Right lobe of liver (tissue), 6 donors: ENCODE results near the gene SAP30BP. TPM values are rescaled to one million over a fixed set of nuclear protein-coding genes. Genes with fewer than 3 reads are reported as not detected.

Experiments used
- ATAC-seq, 4 donors: fragments of 200-7000 bp; cut with Tn5 transposase; one replicate each; pipeline ENCODE4 v1.9.1; 2020; ENCODE audit warnings: mild to moderate bottlenecking in 4 of 4, moderate library complexity in 4 of 4
- DNase-seq, 3 donors: peaks; one replicate each; pipeline ENCODE4 v3.0.0-alpha.2; 2020
- H3K27ac ChIP-seq, 3 donors: fragments of 200-600 bp; one replicate each; pipeline ENCODE4 v1.8.0; 2022
- H3K27me3 ChIP-seq, 2 donors: fragments of 200-600 bp; one replicate each; pipeline ENCODE4 v1.8.0; 2022
- H3K36me3 ChIP-seq, 4 donors: fragments of 200-600 bp; sonication (generic) in 1 of 4; one replicate each; pipeline versions ENCODE4 v1.5.1 to v1.8.0; 2017 to 2022; ENCODE audit warnings: control low read depth in 1 of 4
- H3K4me1 ChIP-seq, 4 donors: fragments of 200-600 bp; sonication (generic) in 1 of 4; one replicate each; pipeline versions ENCODE4 v1.5.1 to v1.8.0; 2017 to 2022; ENCODE audit warnings: control low read depth in 1 of 4
- H3K4me3 ChIP-seq, 3 donors: fragments of 200-600 bp; one replicate each; pipeline ENCODE4 v1.8.0; 2022
- H3K9me3 ChIP-seq, 4 donors: fragments of 200-600 bp; sonication (generic) in 1 of 4; one replicate each; pipeline versions ENCODE4 v1.5.1 to v1.8.0; 2017 to 2022; ENCODE audit warnings: control low read depth in 1 of 4
- POLR2A ChIP-seq: fragments of 450-650 bp; IDR thresholded peaks from one replicate; pipeline ENCODE4 v1.6.1; 2017; ENCODE audit warnings: antibody characterized with exemption, mild to moderate bottlenecking
- WGBS: methylation state at CpG from one replicate; pipeline ENCODE4 v1.1.6; 2018; ENCODE audit warnings: low coverage, low lambda C conversion rate; ENCODE audit not compliant: insufficient coverage; ENCODE audit errors: missing lambda C conversion rate; 5-methylcytosine and 5-hydroxymethylcytosine counted together
- intact Hi-C, 2 donors: fragments of 100-400 bp; cut with DNase I; formaldehyde crosslinking; loops; one replicate each; pipeline versions ENCODE4 v1.11.2 to v1.14.1; 2022
- total RNA-seq, 6 experiments: library from RNA; depleted of rRNA in 2 of 6; stranded (reverse); fragments of >200 nt in 2 of 6; fragmentation: NEBNext Ultra II Directional in 3 of 6; extraction: Animal tissue kit (Norgen Biotek cat#: 25700) in 3 of 6; gene quantifications; one replicate each; pipeline versions ENCODE4 v1.1.0 to v1.2.4, GENCODE V29; 2016 to 2023
- TF ChIP-seq, protein P1 (sequence below), 4 donors: fragments of 200-600 bp in 3 of 4; fragments of 450-650 bp in 1 of 4; IDR thresholded peaks; one replicate each; pipeline versions ENCODE4 v1.5.1 to v1.8.0; 2016 to 2022; ENCODE audit warnings: antibody characterized with exemption in 4 of 4, mild to moderate bottlenecking in 2 of 4
- donor health status: DM: no; HTN: yes; CAD: no.
- donor health status: DM: no; HTN: no; CAD: no.
- donor health status: DM: no; HTN: no; CAD: no.
- donor health status: DM: no; HTN: yes; CAD: no.
- donor health status: DM: no; HTN: yes; CAD: no.

Gene SAP30BP
- total RNA-seq, 6 experiments from 2014 or later: 24.0 to 36.0 (median 27.0) TPM

DNA sequence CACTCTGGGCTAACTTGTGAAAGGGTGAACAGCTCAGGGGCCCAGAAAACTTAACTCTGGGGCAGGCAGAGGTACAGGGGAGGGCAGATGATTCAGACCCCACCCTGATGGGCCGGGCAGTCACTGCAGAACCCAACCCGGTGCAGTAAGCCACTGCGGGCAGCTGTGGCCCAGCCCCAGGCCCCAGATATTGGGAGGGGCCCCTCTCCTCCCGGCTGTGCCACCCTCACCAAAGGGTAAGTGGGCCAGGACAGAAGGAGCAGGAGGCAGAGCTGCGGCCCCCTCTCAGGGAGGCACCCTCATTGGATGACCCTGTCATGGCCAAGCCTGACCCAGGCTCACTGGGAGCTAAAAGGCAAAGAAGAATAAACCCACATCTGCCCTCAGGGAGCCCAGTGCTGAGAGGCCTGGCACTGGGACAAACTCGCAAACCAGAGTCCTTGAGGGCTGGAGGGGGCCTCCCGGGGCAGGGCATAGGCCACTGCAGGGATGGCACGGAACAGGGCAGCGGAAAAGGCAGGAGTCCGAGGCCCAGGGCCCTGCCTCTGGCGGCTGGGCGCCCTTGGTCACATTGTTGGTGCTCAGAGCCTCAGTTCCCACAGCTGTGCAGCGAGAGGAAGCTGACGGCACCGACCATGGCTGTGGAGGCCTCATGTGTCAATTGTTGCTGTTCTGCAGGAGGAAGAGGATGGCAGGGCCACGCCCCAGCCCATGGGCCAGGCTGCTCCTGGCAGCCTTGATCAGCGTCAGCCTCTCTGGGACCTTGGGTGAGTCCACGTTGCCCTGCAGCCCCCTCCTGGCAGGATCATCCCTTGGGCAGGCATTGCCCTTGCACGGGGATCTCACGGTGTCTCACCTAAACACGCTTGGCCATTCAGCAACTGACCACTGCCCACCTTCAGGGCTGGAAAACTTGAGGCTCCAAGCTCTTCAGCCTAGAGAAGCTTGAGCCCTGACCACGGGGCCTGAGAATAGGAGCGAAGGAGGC, 57.2 kb downstream of the SAP30BP start:
- WGBS: 81% methylated on average over 4 of the region's 23 CpGs
- H3K27me3 ChIP-seq: no peaks in the 10 kb centered on the region
- DNase-seq: no peak
- no peaks in the 10 kb centered on the region for H3K4me1 ChIP-seq
- TF ChIP-seq POLR2A: no peak
- TF ChIP-seq, protein P1, sequence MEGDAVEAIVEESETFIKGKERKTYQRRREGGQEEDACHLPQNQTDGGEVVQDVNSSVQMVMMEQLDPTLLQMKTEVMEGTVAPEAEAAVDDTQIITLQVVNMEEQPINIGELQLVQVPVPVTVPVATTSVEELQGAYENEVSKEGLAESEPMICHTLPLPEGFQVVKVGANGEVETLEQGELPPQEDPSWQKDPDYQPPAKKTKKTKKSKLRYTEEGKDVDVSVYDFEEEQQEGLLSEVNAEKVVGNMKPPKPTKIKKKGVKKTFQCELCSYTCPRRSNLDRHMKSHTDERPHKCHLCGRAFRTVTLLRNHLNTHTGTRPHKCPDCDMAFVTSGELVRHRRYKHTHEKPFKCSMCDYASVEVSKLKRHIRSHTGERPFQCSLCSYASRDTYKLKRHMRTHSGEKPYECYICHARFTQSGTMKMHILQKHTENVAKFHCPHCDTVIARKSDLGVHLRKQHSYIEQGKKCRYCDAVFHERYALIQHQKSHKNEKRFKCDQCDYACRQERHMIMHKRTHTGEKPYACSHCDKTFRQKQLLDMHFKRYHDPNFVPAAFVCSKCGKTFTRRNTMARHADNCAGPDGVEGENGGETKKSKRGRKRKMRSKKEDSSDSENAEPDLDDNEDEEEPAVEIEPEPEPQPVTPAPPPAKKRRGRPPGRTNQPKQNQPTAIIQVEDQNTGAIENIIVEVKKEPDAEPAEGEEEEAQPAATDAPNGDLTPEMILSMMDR (IDR thresholded peaks at IDR 0.05): no peak
- intact Hi-C loops: no loop called here
- H3K36me3 ChIP-seq: no peaks in the 10 kb centered on the region
- H3K9me3 ChIP-seq: no peaks in the 10 kb centered on the region
- no peak overlapping the region for H3K4me3 ChIP-seq
- no peak overlapping the region for H3K27ac ChIP-seq
- ATAC-seq: no peak

DNA sequence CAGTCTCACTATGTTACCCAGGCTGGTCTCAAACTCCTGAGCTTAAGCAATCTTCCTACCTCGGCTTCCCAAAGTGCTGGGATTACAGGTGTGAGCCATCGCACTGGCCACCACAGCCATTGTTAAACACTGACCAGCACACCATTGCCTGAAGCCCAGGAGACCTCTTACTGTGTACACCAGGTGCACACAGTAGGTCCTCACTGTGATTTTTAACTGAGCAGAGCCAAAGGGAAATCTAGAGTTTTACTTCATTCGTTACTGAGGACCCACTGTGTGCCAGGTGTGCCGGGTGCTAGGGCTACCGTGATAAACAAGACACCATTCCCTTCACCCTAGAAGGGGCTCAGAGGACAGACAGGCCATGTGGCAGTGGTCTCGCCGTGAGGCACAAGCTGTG, 58.4 kb downstream of the SAP30BP start:
- Histone ChIP-seq H3K27ac (no peak overlapping the region), H3K4me1 (no peaks in the 10 kb centered on the region), H3K36me3 (no peaks in the 10 kb centered on the region), H3K27me3 (no peaks in the 10 kb centered on the region), H3K9me3 (no peaks in the 10 kb centered on the region), H3K4me3 (no peak overlapping the region)
- TF ChIP-seq POLR2A: no peak
- TF ChIP-seq, protein P1 (IDR thresholded peaks at IDR 0.05): no peak
- DNase-seq: no peak
- no peak for ATAC-seq
- intact Hi-C loops: no loop called here
- WGBS: 88% methylated on average over 6 of the region's 7 CpGs

DNA sequence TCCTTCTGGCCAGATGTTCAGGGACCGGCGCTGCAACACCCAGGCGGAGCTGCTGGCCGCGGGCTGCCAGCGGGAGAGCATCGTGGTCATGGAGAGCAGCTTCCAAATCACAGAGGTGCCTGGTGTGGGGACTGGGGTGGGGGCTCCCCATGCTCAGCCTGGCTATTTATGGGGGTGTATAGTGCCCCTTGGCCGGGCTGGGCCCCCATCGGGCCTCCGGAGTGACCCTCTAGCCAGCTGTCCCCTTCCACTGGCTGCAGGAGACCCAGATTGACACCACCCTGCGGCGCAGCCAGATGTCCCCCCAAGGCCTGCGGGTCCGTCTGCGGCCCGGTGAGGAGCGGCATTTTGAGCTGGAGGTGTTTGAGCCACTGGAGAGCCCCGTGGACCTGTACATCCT, 60.3 kb downstream of the SAP30BP start:
- ATAC-seq (no peak), DNase-seq (no peak)

DNA sequence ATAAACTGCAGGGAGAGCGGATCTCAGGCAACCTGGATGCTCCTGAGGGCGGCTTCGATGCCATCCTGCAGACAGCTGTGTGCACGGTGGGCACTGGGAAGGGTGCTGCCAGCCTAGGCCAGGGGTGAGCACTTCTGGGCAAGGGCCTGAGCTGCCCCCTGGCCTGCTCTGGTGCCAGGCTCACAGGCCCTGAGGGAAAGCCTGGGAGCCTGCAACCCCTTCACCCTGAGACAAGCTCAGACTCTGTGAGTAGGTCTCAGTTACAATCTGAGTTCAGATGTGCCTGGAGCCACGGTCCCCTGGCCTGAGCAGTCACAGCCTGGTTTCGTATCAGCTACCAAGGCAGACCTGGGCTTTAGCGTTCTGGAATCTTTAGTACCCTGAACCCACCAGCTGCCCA, 62.2 kb downstream of the SAP30BP start:
- no peak for TF ChIP-seq POLR2A
- TF ChIP-seq, protein P1 (IDR thresholded peaks at IDR 0.05): no peak
- 60% methylated on average over 1 of the region's 7 CpGs for WGBS

More for the DNA sequence above, 60.3 kb downstream of the SAP30BP start:
- Histone ChIP-seq H3K27me3 (no peaks in the 10 kb centered on the region), H3K9me3 (no peaks in the 10 kb centered on the region), H3K4me3 (no peak overlapping the region), H3K36me3 (no peaks in the 10 kb centered on the region), H3K27ac (no peak overlapping the region), H3K4me1 (no peaks in the 10 kb centered on the region)
- intact Hi-C loops: no loop called here
- no CpG with 5 or more reads among the region's 18 CpGs for WGBS
- TF ChIP-seq POLR2A: no peak
- TF ChIP-seq, protein P1 (IDR thresholded peaks at IDR 0.05): no peak

More for the DNA sequence above, 62.2 kb downstream of the SAP30BP start:
- no peaks in the 10 kb centered on the region for H3K36me3 ChIP-seq
- H3K27ac ChIP-seq: no peak overlapping the region
- no peaks in the 10 kb centered on the region for H3K27me3 ChIP-seq
- H3K4me3 ChIP-seq: no peak overlapping the region
- intact Hi-C loops: no loop called here
- ATAC-seq: no peak
- DNase-seq: no peak
- H3K9me3 ChIP-seq: no peaks in the 10 kb centered on the region
- peaks cover 0 to 2% (median 0%) of the 10 kb centered on the region in 4 donors for H3K4me1 ChIP-seq
